ENCODE data around the gene TAF6L. TPM values are rescaled to one million over a fixed set of nuclear protein-coding genes. Genes with fewer than 3 reads are reported as not detected.
A peak's percentile ranks its signal among the peaks of the same experiment; 100 is the strongest.

Gene TAF6L
- total and polyA plus RNA-seq, 9 of the 15 experiments (the other 6 are each of a cell fraction or from before 2014, with no cell fraction given), result 0.04 to 45.5 (median 20.8) TPM

- no peak for TF ChIP-seq FOXO4 (CRISPR knock-in tag; IDR thresholded peaks at IDR 0.05)
- no peak for TF ChIP-seq TCF7 (IDR thresholded peaks at IDR 0.05; ENCODE audit: borderline replicate concordance)
- TF ChIP-seq ZBTB26 (CRISPR knock-in tag; IDR thresholded peaks at IDR 0.05), result no peak
- TF ChIP-seq ZNF695 (CRISPR knock-in tag; IDR thresholded peaks at IDR 0.05), result no peak
- no peak for TF ChIP-seq ZBTB17 (CRISPR knock-in tag; IDR thresholded peaks at IDR 0.05)
- TF ChIP-seq SMARCC2 (IDR thresholded peaks at IDR 0.05; ENCODE audit: low read depth), result no peak
- TF ChIP-seq PCBP1 (IDR thresholded peaks at IDR 0.05; ENCODE audit: low read depth, low read length, poor library complexity, severe bottlenecking), result no peak
- no peak for TF ChIP-seq ASH1L (IDR thresholded peaks at IDR 0.05; ENCODE audit: borderline replicate concordance, low read depth, partially characterized antibody)
- no peak for TF ChIP-seq HDAC6 (IDR thresholded peaks at IDR 0.05; ENCODE audit: low read depth, low read length)
- no peak for TF ChIP-seq BMI1 (IDR thresholded peaks at IDR 0.05; ENCODE audit: low read length)
- peak; percentile 50 for TF ChIP-seq ZFX (CRISPR knock-in tag; IDR thresholded peaks at IDR 0.05)
- TF ChIP-seq CHD2 (IDR thresholded peaks at IDR 0.05; ENCODE audit: low read depth, low read length), result peak; percentile 38; the same call in 1 of the 2 replicates
- no peak for TF ChIP-seq KAT2B (IDR thresholded peaks at IDR 0.05; ENCODE audit: low read depth, low read length)
- TF ChIP-seq CCNT2 (IDR thresholded peaks at IDR 0.05; ENCODE audit: borderline replicate concordance, extremely low read depth, insufficient read length, low read depth, low read length), result no peak
- TF ChIP-seq HEY1 (CRISPR knock-in tag; IDR thresholded peaks at IDR 0.05; ENCODE audit: borderline replicate concordance), result no peak
- no peak for TF ChIP-seq CBX5 (IDR thresholded peaks at IDR 0.05; ENCODE audit: borderline replicate concordance, low read depth)
- TF ChIP-seq NR2C1 (IDR thresholded peaks at IDR 0.05), result peak; percentile 99
- peak; percentile 99 for TF ChIP-seq NR2C1 (tag; IDR thresholded peaks at IDR 0.05)
- TF ChIP-seq SIN3B (IDR thresholded peaks at IDR 0.05; ENCODE audit: low read depth), result peak; percentile 42
- TF ChIP-seq LCOR (CRISPR knock-in tag; IDR thresholded peaks at IDR 0.05), result no peak; the same call in 1 of the 2 replicates
- TF ChIP-seq CEBPG (CRISPR knock-in tag; IDR thresholded peaks at IDR 0.05), result no peak; the same call in 1 of the 2 replicates
- no peak; a peak in 1 of 4 replicates for TF ChIP-seq CEBPG (tag; conservative IDR thresholded peaks at IDR 0.05 in 1 of 2, IDR thresholded peaks at IDR 0.05 in 1 of 2)
- TF ChIP-seq ZNF75A (CRISPR knock-in tag; IDR thresholded peaks at IDR 0.05), result no peak
- TF ChIP-seq PPARD (CRISPR knock-in tag; IDR thresholded peaks at IDR 0.05), result no peak
- TF ChIP-seq DACH1 (IDR thresholded peaks at IDR 0.05; ENCODE audit: partially characterized antibody), result no peak
- no peak for TF ChIP-seq SMARCE1 (IDR thresholded peaks at IDR 0.05)
- no peak for TF ChIP-seq RHOXF2B (CRISPR knock-in tag; conservative IDR thresholded peaks at IDR 0.05)
- TF ChIP-seq ILK (tag; IDR thresholded peaks at IDR 0.05; ENCODE audit: borderline replicate concordance, low read depth), result no peak
- TF ChIP-seq GATAD2A (IDR thresholded peaks at IDR 0.05), result no peak
- peak; percentile 91 for TF ChIP-seq ELF1 (tag; IDR thresholded peaks at IDR 0.05)
These were observed 42.8 kb upstream of the TAF6L start, which contains the start of gene TTC9C (continued) for GRCh38 chr11:62728171-62728988.
